ENCODE measurements around the gene ILKAP.

The ILKAP gene

GRCh38 chr2:238169708-238170251, 33.7 kb downstream of the ILKAP start:
- no peaks in the 10 kb centered on the region for H3K9me3 ChIP-seq (ENCODE audit: control insufficient read depth, insufficient read depth, low read length)
- H3K4me3 ChIP-seq (ENCODE audit: low read depth, low read length) = no peak overlapping the region
- H3K9ac ChIP-seq (ENCODE audit: low read depth, low read length) = no peak overlapping the region
- peaks cover 53% of the 10 kb centered on the region for H3K36me3 ChIP-seq (ENCODE audit: control insufficient read depth, insufficient read depth, low read length)
- H3K27me3 ChIP-seq (ENCODE audit: control insufficient read depth, insufficient read depth, low read length) = peaks cover 8% of the 10 kb centered on the region
- no peaks in the 10 kb centered on the region for H3K4me1 ChIP-seq (ENCODE audit: control insufficient read depth, insufficient read depth, low read length)
- no peak overlapping the region for H3K27ac ChIP-seq (ENCODE audit: low read depth, low read length)

- Histone ChIP-seq H3K27ac (ENCODE audit: low read depth, low read length) (no peak overlapping the region), H3K4me1 (ENCODE audit: control insufficient read depth, insufficient read depth, low read length) (no peaks in the 10 kb centered on the region), H3K27me3 (ENCODE audit: control insufficient read depth, insufficient read depth, low read length) (peaks cover 12% of the 10 kb centered on the region), H3K36me3 (ENCODE audit: control insufficient read depth, insufficient read depth, low read length) (peaks cover 47% of the 10 kb centered on the region), H3K9me3 (ENCODE audit: control insufficient read depth, insufficient read depth, low read length) (no peaks in the 10 kb centered on the region), H3K4me3 (ENCODE audit: low read depth, low read length) (no peak overlapping the region), H3K9ac (ENCODE audit: low read depth, low read length) (no peak overlapping the region)
These were observed 34.3 kb downstream of the ILKAP start for GRCh38 chr2:238169048-238169707.

GRCh38 chr2:238168196-238169047, 35.1 kb downstream of the ILKAP start:
- Histone ChIP-seq H3K9me3 (ENCODE audit: control insufficient read depth, insufficient read depth, low read length) (no peaks in the 10 kb centered on the region), H3K4me3 (ENCODE audit: low read depth, low read length) (no peak overlapping the region), H3K27ac (ENCODE audit: low read depth, low read length) (no peak overlapping the region), H3K27me3 (ENCODE audit: control insufficient read depth, insufficient read depth, low read length) (peaks cover 19% of the 10 kb centered on the region), H3K4me1 (ENCODE audit: control insufficient read depth, insufficient read depth, low read length) (no peaks in the 10 kb centered on the region), H3K9ac (ENCODE audit: low read depth, low read length) (no peak overlapping the region), H3K36me3 (ENCODE audit: control insufficient read depth, insufficient read depth, low read length) (peaks cover 41% of the 10 kb centered on the region)

- Histone ChIP-seq H3K4me3 (ENCODE audit: low read depth, low read length) (no peak overlapping the region), H3K4me1 (ENCODE audit: control insufficient read depth, insufficient read depth, low read length) (no peaks in the 10 kb centered on the region), H3K36me3 (ENCODE audit: control insufficient read depth, insufficient read depth, low read length) (peaks cover 35% of the 10 kb centered on the region), H3K27ac (ENCODE audit: low read depth, low read length) (no peak overlapping the region), H3K9me3 (ENCODE audit: control insufficient read depth, insufficient read depth, low read length) (no peaks in the 10 kb centered on the region), H3K27me3 (ENCODE audit: control insufficient read depth, insufficient read depth, low read length) (peaks cover 26% of the 10 kb centered on the region), H3K9ac (ENCODE audit: low read depth, low read length) (no peak overlapping the region)
These were observed 35.7 kb downstream of the ILKAP start for GRCh38 chr2:238167761-238168160.

GRCh38 chr2:238167344-238167715, 36.2 kb downstream of the ILKAP start:
- Histone ChIP-seq H3K9me3 (ENCODE audit: control insufficient read depth, insufficient read depth, low read length) (no peaks in the 10 kb centered on the region), H3K4me1 (ENCODE audit: control insufficient read depth, insufficient read depth, low read length) (no peaks in the 10 kb centered on the region), H3K27me3 (ENCODE audit: control insufficient read depth, insufficient read depth, low read length) (peaks cover 30% of the 10 kb centered on the region), H3K36me3 (ENCODE audit: control insufficient read depth, insufficient read depth, low read length) (peaks cover 30% of the 10 kb centered on the region), H3K4me3 (ENCODE audit: low read depth, low read length) (no peak overlapping the region), H3K27ac (ENCODE audit: low read depth, low read length) (no peak overlapping the region), H3K9ac (ENCODE audit: low read depth, low read length) (no peak overlapping the region)

- Histone ChIP-seq H3K4me1 (ENCODE audit: control insufficient read depth, insufficient read depth, low read length) (no peaks in the 10 kb centered on the region), H3K36me3 (ENCODE audit: control insufficient read depth, insufficient read depth, low read length) (peaks cover 26% of the 10 kb centered on the region), H3K27ac (ENCODE audit: low read depth, low read length) (no peak overlapping the region), H3K4me3 (ENCODE audit: low read depth, low read length) (no peak overlapping the region), H3K9me3 (ENCODE audit: control insufficient read depth, insufficient read depth, low read length) (no peaks in the 10 kb centered on the region), H3K27me3 (ENCODE audit: control insufficient read depth, insufficient read depth, low read length) (peaks cover 37% of the 10 kb centered on the region), H3K9ac (ENCODE audit: low read depth, low read length) (no peak overlapping the region)
These were observed 36.8 kb downstream of the ILKAP start for GRCh38 chr2:238166391-238167343.

- Histone ChIP-seq H3K4me3 (ENCODE audit: low read depth, low read length) (no peak overlapping the region), H3K9me3 (ENCODE audit: control insufficient read depth, insufficient read depth, low read length) (no peaks in the 10 kb centered on the region), H3K27me3 (ENCODE audit: control insufficient read depth, insufficient read depth, low read length) (peaks cover 48% of the 10 kb centered on the region), H3K9ac (ENCODE audit: low read depth, low read length) (no peak overlapping the region), H3K4me1 (ENCODE audit: control insufficient read depth, insufficient read depth, low read length) (peaks cover 3% of the 10 kb centered on the region), H3K27ac (ENCODE audit: low read depth, low read length) (no peak overlapping the region), H3K36me3 (ENCODE audit: control insufficient read depth, insufficient read depth, low read length) (peaks cover 17% of the 10 kb centered on the region)
These were observed 38.1 kb downstream of the ILKAP start for GRCh38 chr2:238165288-238165921.

- peaks cover 12% of the 10 kb centered on the region for H3K36me3 ChIP-seq (ENCODE audit: control insufficient read depth, insufficient read depth, low read length)
- H3K27me3 ChIP-seq (ENCODE audit: control insufficient read depth, insufficient read depth, low read length) = peaks cover 53% of the 10 kb centered on the region
- H3K4me3 ChIP-seq (ENCODE audit: low read depth, low read length) = no peak overlapping the region
- H3K27ac ChIP-seq (ENCODE audit: low read depth, low read length) = no peak overlapping the region
- H3K4me1 ChIP-seq (ENCODE audit: control insufficient read depth, insufficient read depth, low read length) = peaks cover 8% of the 10 kb centered on the region
- no peak overlapping the region for H3K9ac ChIP-seq (ENCODE audit: low read depth, low read length)
- H3K9me3 ChIP-seq (ENCODE audit: control insufficient read depth, insufficient read depth, low read length) = no peaks in the 10 kb centered on the region
These were observed 38.6 kb downstream of the ILKAP start for GRCh38 chr2:238164906-238165287.

GRCh38 chr2:238163481-238164198, 39.9 kb downstream of the ILKAP start:
- no peaks in the 10 kb centered on the region for H3K36me3 ChIP-seq (ENCODE audit: control insufficient read depth, insufficient read depth, low read length)
- no peak overlapping the region for H3K27ac ChIP-seq (ENCODE audit: low read depth, low read length)
- no peak overlapping the region for H3K9ac ChIP-seq (ENCODE audit: low read depth, low read length)
- H3K27me3 ChIP-seq (ENCODE audit: control insufficient read depth, insufficient read depth, low read length) = peaks cover 61% of the 10 kb centered on the region
- H3K4me1 ChIP-seq (ENCODE audit: control insufficient read depth, insufficient read depth, low read length) = peaks cover 10% of the 10 kb centered on the region
- peak overlapping the region; percentile 60; the same call in 1 of the 2 replicates for H3K4me3 ChIP-seq (ENCODE audit: low read depth, low read length)
- H3K9me3 ChIP-seq (ENCODE audit: control insufficient read depth, insufficient read depth, low read length) = no peaks in the 10 kb centered on the region
